GM18867 (cell line): ENCODE results near the gene SNX25.

Source experiments
- ATAC-seq: cut with Tn5 transposase; IDR thresholded peaks from one replicate; pipeline ENCODE4 v1.9.1; 2021; ENCODE audit warnings: mild to moderate bottlenecking, moderate library complexity; ENCODE audit not compliant: unreplicated experiment

The SNX25 gene

DNA sequence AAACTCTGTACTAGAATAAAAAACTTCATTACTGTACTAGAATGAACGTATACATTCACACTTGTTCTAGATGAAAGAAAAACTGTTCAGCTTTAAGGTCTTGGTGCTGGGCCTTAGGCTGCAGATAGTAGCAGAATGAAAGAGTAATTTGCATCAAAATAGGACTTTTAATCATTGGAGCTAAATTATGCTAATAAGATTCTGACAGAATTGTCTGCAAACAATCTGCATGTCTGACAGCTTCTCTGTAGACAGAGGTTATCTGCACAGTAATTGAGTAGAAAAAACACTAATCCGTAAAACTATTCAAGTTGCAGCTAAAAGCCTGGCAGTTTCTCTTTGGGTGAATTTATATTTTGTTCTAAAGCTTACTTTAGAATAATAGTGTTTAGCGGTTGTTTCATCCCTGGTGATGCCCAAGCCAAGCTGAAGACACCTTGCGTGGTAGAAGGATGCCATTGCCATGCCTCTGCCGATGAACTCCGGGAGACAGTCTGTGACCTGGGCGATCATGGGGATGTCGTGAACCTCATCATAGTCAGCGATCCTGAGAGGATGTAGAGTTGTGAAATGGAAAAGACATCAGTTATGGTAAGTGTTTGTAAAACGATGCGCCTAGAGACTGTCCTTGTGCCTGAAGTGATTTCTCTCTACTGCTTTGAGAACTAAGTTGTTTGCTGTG lies 161.0 kb downstream of the SNX25 start:
- ATAC-seq: no peak

DNA sequence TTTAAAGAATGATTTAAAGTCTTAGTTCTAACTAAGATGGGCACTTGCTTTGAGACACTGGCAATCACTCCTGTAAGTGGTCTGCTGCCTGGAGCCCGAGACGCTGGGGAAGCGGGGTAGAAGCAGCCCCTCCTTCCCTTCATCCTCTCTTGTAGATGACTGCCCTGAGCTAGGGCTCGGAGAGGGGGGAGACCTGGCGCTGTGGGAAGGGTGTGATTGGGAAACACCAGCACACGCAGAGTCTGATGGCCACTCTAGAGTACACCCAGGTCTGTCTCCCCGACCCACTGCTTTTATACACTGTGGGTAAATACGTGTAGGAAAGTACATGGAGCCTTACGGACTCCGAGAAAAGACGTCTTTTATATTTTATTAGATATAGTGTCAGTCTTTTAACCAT lies 162.3 kb downstream of the SNX25 start:
- ATAC-seq: no peak

DNA sequence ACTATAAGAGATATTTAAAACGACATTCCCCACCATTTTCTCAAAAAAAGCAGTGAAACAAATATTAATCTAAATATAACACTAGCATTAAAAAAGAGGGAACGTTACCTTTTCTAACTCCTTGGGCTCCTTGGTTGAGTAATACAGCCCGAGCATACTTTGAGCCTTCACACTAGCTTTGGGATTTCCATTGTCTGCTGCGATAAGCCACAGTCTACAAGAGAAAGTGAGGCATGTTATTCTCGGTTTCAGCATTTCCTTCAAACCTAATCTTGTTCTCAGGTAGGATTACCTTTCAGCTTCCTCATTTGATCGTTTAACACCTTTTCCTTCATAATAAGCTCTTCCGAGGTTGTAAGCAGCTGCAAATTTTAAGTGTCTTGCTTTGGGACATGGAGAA lies 164.6 kb downstream of the SNX25 start:
- no peak for ATAC-seq

DNA sequence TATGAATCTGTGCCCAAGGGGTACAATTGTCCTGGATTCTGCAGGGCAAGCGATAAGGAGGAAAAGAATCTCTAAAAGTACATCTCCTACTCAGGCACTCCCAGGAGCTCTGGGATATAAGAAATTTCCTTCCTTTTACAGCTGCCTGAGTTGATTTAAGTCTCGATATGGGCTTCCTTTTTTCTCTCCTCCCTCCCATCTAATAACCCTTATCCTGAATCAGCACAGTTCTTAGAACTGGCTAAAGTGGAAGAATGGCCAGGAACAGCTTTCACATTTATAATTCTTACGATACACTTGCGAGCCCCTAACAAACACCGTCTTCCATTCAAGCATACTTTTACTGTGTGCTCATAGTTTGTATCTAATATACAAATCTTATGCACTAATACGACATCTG lies 165.2 kb downstream of the SNX25 start:
- no peak for ATAC-seq

DNA sequence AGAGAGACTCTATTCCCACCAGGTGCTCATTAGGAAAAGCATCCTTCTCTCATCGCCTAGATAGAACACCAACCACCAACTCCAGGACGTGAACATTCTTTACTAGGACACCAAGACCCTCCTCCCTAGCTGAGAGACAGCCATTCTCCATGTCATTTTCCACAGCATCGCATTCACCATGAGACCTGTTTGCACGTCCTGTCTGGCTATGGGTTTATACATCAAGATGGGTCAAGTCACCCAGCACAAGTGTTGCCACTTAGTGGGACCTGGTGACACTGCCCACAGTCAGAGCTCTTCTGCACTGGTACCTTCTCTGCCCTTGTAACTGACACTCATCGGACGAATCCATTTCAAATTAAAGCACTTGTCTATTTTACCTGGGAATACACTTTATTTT lies 168.9 kb downstream of the SNX25 start:
- ATAC-seq: no peak

DNA sequence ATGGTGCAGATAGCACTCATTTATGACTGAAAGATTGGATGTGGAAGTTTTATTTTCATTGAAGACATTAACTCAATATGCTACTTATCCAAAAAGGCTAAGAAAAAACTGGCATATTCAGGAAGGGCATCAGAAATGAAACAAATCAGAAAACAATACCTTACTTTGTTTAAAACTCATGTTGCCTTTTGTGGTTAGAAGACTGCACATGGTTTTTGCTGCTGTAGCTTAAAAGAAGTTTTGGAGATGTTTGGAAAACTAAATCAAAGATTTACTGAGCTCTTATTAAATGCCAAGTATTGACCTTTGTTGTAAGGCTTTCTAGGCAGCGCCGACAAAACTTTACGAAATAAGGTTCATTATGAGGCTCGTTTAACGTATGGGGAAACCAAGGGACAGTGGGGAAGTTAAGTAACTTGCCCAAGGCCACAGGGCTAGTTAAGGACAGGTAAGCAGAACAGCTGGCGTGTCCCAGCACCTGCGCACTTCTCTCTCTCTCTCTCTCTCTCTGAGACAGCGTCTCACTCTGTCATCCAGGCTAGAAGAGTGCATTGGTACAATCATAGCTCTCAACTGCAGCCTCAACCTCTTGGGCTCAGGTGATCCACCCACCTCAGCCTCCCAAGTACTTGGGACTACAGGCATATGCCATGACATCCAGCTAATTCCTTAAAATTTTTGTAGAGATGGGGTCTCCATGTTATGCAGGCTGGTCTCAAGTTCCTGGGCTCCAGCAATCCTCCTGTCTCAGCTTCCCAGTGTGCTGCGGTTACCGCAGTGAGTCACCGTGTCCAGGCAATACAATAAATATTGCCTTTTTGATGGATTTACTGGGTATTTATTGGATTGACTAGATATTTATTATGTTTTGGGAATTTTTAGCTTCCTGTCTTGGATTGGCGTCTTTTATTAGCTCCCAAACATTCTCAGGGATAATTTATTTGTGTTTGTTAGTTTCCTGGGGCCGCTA lies 170.2 kb downstream of the SNX25 start:
- no peak for ATAC-seq

DNA sequence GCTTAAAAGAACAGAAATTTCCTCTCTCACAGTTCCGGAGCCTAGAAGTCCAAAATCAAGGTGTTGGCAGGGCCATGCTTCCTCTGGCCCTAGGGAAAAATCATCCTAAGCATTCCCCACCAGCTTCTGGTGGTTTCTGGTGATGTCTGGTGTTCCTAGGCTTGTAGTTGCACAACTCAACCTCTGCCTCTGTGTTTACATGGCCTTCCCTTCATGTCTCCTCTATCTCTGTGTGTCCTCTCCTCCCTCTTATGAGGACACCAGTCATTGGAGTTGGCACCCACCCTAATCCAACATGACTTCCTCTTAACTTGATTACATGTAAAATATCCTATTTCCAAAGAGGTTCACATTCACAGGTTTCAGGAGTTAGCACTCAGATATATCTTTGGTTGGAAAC lies 170.9 kb downstream of the SNX25 start:
- ATAC-seq: no peak

DNA sequence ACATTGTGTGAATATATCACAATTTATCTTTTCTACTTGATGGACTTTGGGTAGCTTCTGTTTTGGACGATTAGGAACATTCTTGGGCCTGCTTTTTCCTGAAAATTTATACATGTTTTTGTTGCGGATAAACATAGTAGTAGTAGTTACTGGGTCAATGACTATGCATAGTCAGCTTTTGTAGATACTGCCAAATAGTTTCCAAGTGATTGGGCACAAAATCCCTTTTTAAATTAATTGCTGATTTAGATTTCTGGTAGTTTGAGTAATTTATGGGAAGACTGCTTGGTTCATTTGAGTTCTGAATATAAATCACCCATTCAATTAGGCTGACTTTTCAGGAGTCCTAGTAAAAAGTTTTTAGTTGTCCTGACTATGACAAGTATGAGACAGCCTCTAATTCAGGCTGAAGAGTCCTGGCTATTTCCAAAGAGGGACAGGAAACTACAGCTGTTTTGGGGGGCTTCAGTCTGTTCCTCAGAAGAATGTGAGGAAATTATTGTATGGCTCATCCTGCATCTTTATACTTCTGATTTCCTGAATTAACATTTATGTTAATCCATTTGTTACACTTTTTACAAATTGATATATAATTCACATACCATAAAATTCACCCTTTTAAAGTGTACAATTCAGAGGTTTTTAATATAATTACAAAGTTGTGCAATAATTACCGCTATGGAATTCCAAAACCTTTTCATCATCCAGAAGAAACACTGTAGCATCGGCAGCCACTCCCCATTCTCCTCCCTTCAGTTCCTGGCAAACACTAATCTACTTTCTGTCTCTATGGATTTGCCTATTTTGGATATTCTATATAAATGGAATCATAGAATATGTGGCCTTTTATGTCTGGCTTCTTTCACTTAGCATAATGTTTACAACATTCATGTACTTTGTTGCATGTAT lies 172.1 kb downstream of the SNX25 start:
- ATAC-seq: no peak

DNA sequence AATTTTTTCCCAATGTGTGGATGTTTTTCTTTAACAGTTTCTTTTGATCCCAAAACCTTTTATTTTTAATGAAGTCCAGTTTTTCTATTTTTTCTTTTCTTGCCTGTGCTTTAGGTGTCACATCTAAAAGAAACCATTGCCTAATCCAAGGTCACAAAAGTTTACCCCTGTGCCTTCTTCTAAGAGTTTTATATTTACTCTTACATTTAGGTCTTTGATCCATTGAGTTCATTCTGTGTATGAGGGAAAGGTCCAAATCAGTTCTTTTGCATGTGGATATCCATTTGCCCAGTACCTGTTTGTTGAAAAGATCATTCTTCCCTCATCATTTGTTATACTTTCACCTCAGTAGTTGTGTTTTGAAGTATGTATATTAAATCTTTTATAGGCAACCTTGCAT lies 173.4 kb downstream of the SNX25 start:
- no peak for ATAC-seq

DNA sequence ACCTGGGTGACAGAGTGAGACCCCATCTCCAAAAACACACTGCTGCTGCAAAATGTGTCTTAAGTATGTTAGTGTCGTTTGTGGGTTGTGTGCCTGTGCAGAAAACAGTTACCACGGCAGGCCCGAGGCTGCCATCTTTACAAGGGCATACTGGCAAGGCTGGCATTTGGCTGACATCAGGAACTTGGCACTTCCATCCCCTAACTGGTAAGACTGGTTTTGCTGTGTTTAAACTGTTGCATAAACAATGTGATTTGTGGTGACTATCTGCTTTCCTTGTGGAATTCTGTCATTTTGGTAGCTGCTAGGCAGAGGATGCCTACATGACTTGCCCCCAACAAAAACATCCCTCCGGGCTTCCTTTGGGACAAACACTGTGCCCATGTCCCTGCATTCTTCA lies 174.1 kb downstream of the SNX25 start:
- ATAC-seq: no peak

DNA sequence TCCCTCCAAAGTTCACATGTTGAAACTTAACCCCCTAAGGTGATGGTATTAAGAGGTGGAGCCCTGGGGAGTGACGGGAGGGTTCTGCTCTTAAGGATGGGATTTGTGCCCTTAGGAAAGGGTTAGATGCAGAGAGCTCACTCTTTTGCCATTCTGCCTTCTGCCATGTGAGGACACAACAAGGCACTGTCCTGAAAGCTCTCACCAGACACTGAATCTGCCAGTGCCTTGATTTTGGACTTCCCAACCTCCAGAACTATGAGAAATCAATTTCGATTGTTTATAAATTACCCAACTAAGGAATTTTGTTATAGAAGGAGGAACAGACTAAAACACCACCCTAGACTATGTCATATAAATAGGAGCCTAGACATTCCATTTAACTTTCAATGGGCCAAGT lies 174.7 kb downstream of the SNX25 start:
- ATAC-seq: no peak

DNA sequence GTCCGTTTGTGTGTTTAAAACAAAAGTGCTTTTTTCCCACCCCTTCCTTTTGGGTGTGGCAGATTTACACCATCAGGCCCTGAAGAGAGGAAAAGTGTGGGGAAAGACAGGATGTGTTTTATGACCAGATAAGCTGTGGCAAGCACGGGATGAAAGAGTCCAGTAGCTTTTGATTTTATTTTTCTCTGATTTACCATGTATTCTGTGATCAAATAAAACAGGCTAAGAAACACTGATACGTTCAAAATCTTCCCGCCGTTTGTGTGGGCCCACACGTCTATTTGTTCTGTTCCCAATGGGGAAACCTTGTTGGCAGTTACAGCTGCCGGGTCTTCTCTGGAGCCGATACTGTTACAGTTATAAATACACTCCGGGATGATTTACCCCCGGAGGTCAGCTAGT lies 175.5 kb downstream of the SNX25 start:
- ATAC-seq: no peak

DNA sequence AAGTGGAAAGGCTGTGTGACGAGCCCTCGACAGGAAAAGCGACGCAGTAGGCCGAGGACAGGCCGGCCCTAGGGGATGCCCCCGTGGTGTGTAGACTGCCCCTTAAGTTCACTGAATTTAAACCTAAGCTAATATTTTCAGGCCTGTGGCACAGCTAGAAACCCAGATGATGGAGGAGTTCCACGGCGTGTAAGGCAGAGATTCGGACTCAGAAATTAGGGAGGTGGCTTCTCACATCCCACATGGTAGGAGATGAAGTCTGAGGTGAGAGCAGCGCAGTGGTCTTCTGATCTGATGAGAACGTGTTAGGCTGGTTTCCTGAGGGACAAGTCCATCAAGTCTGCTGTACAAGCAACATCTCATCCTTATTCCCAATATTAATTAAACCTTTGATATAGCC lies 178.6 kb downstream of the SNX25 start:
- ATAC-seq: no peak

DNA sequence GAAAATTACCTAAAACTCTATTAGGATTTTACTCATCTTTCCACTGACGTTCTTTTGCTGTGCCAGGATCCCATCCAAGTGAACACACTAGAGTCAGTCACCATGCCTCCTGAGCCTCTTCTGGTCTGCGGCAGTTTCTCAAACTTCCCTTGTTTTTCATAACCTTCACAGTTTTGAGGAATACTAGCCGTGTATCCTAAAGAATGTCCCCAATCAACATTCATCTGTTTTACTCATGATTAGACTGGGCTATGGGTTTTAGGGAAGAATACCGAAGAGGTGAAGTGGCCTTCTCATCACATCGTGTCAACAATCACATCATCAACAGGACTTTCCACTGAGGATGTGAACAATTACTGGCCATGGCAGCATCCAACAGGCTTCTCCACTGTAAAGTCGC lies 181.5 kb downstream of the SNX25 start:
- no peak for ATAC-seq

DNA sequence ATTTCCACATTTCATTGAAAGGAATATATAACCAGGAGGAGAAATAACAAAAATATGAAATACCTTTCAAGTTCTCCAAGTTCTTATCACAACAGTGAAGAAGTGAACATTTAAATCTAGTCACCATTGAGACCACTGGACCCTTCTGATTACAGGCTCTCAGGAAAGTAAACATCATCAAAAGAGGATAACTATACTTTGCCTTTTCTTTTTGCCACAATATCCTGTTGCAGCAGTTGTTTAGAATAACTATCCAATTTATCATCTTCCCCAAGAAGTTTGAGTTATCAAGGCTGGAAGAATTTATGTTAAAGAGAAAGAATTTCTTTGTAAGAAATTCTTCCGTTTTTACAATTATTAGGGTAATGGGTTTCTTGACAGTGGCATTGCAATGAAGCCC lies 182.8 kb downstream of the SNX25 start:
- no peak for ATAC-seq

DNA sequence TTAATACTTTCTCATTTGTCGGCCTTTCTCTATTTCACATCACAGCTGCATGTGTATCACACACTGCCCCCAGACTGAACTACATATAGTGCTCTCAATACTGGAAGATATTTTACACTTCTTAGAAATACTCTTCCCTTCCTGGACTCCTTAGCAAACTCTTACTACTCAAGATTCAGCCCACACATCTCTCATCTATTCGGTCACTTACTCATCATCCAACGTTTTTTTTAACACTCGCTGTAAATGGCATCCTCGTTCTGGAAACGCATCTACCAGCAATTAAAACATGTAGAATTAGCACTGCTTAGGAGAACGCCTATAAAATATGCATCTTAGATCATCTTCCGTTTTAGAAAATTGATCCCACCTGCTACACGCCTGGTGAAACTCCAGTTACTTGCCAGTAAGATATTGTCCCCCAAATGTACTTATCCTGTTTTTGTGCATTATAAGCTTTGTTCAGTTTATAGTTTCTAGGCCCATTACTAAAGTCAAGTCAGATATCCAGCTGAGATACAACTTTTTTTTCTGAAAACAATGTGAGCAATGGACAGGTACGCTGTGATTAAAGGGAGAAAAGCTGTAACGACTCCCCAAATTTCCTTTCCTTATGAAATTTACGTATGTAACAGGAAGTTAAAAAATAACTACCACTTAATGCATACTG lies 185.3 kb downstream of the SNX25 start:
- no peak for ATAC-seq

DNA sequence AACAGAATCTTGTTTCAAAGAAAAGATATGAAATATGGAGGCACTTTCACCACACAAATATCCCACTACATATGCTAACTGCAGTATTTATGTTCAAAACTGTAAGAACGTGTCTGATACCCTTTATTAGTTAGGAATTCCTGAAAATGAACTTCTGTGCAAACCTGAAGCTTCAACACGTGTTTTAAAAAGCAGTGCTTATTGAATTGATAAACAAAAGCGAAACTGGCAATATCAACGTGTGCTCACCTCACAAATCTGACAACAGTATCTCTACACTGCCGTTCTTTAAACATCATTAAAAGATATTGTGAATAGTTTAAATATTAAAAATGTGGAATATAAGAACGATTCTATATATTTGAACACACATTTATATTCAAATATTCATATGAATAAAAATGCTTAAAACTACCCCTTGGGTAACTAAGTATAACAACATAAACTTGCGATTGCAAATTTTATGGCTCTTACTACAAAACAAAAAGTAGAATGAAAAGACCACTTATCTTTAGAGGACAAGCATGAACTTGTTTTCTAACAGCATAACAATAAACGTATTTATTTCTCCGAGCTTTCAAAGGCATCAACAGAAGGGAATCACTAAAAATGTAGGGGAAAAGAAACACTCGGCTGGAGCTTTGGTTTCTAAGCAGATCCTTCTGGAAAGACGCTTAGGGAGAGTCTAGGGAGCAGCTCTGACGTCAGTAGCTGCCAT lies 186.0 kb downstream of the SNX25 start, which contains the start of gene LRP2BP:
Gene LRP2BP (minus strand): TSS at position 687 of the 718 bp plus-strand sequence. CDS start 17,738 bp downstream, outside the sequence.
- no peak for ATAC-seq

DNA sequence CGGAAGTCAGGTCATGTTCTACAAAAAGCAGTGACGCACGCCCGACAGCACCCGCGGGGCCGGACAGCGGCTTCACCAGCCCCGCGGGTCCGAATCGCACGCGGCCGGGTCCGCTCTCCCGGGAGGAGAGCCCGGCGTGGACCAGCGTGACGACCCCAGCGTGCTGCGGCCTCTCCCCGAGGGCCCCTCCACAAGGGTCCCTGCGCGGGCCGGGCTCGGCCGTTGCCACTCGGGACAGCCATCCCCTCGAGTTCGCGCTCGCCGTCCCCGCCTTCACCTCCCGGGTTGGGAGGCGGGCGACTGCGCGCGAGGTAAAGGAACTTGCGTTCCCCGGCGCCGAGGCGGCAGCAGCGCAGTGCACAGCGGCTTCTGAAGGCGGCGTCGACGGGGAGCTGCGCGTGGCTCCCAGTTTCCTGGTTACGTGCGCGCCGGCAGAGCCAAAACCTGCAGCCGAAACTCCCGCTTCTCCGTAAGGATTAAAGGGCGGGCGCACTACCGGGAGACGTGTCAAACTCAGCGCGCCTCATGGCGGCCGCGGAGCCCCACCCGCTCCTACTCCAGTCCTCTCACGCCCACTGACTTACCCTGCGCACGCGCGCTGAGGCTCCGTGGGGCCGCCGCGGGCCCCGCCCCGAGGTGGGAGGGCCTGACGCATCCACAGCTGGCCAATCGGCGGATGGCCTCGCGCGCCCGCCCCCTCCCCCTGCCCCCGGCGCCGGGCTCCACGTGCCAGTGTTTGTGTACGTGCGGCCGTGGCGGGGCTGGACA lies 186.7 kb downstream of the SNX25 start:
- ATAC-seq: peak; percentile 77

DNA sequence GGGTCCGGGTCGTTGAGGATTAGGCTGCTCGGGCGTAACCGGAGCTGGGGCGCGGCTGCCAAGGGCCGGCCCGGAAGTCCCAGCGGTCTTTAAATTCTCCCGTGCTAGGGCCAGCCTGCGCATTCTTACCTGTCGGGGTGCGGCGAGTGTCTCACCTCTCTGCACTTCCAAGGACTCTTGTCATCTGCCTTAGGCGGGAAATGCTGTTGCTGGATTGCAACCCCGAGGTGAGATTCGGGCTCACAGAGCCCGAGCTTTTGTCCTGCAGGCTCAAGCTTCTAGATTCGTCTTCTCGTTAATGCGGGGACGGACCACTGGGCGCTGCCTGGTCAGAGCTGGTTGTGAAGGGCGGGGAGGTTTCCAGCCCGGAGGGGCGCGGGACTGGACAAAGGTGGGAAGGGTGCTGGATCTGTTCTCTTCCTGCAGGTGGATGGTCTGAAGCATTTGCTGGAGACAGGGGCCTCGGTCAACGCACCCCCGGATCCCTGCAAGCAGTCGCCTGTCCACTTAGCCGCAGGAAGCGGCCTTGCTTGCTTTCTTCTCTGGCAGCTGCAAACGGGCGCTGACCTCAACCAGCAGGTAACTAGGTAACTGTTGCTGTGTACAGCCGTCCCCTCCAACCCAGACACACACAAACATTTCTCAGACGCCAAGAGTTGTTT lies 187.5 kb downstream of the SNX25 start, which contains the start of gene ANKRD37:
Gene ANKRD37 (plus strand): TSS at position 118 of the 662 bp plus-strand sequence. CDS start 83 bp downstream, at position 201.
- peak; percentile 5 for ATAC-seq
